Liver (tissue), 9 donors: Measurements from ENCODE around the gene TFPI. TPM values are rescaled to one million over a fixed set of nuclear protein-coding genes. Genes with fewer than 3 reads are reported as not detected.

Experiments used
- DNase-seq: peaks from one replicate; pipeline ENCODE4 v3.0.0-alpha.2; 2017; ENCODE audit warnings: low spot score
- H3K27ac ChIP-seq, 2 donors: one replicate each; pipeline ENCODE4 v1.7.0; 2013; ENCODE audit warnings: inconsistent platforms in 2 of 2, low read length in 2 of 2, control low read depth in 1 of 2, low read depth in 1 of 2, mild to moderate bottlenecking in 1 of 2
- H3K27me3 ChIP-seq, 4 donors: one replicate each; pipeline versions ENCODE4 v1.6.1 to v1.7.0; 2013; ENCODE audit warnings: low read length in 3 of 4, inconsistent platforms in 1 of 4, mild to moderate bottlenecking in 1 of 4, moderate library complexity in 1 of 4; ENCODE audit not compliant: control insufficient read depth in 4 of 4, insufficient read depth in 4 of 4
- H3K36me3 ChIP-seq, 4 donors: one replicate each; pipeline versions ENCODE4 v1.6.1 to v1.7.0; 2013; ENCODE audit warnings: low read length in 3 of 4, mild to moderate bottlenecking in 3 of 4, low read depth in 1 of 4, moderate library complexity in 1 of 4; ENCODE audit not compliant: control insufficient read depth in 4 of 4, insufficient read depth in 3 of 4
- H3K4me1 ChIP-seq, 4 donors: one replicate each; pipeline versions ENCODE4 v1.6.1 to v1.7.0; 2013; ENCODE audit warnings: low read length in 3 of 4, mild to moderate bottlenecking in 3 of 4, moderate library complexity in 1 of 4; ENCODE audit not compliant: control insufficient read depth in 4 of 4, insufficient read depth in 4 of 4
- H3K4me3 ChIP-seq, 3 donors: one replicate each; pipeline versions ENCODE4 v1.6.1 to v1.7.0; 2013; ENCODE audit warnings: low read length in 3 of 3, control low read depth in 1 of 3, low read depth in 1 of 3, mild to moderate bottlenecking in 1 of 3
- H3K9ac ChIP-seq, 2 donors: one replicate each; pipeline ENCODE4 v1.7.0; 2013; ENCODE audit warnings: low read length in 2 of 2, mild to moderate bottlenecking in 2 of 2, moderate library complexity in 2 of 2, control low read depth in 1 of 2, low read depth in 1 of 2
- H3K9me3 ChIP-seq, 4 donors: one replicate each; pipeline versions ENCODE4 v1.6.1 to v1.7.0; 2013; ENCODE audit warnings: low read length in 3 of 4; ENCODE audit not compliant: control insufficient read depth in 4 of 4
- CTCF ChIP-seq: fragments of 150-350 bp; IDR thresholded peaks from 2 replicates; pipeline ENCODE4 v1.5.1; 2017; ENCODE audit warnings: improper control_type of control experiment, low read depth, low read length; ENCODE audit not compliant: missing input control
- FOXA1 ChIP-seq: IDR thresholded peaks from 2 replicates; pipeline ENCODE4 v1.6.1; 2016; ENCODE audit warnings: antibody characterized with exemption
- FOXA2 ChIP-seq: IDR thresholded peaks from 2 replicates; pipeline ENCODE4 v1.6.1; 2016; ENCODE audit warnings: antibody characterized with exemption
- GABPA ChIP-seq, 2 donors: IDR thresholded peaks in 1 of 2; conservative IDR thresholded peaks in 1 of 2; 2 replicates each; pipeline ENCODE4 v1.6.1; 2016; ENCODE audit warnings: antibody characterized with exemption in 2 of 2, mild to moderate bottlenecking in 1 of 2, moderate library complexity in 1 of 2
- HNF4A ChIP-seq, 2 donors: conservative IDR thresholded peaks; 2 replicates each; pipeline ENCODE4 v1.6.1; 2016; ENCODE audit warnings: antibody characterized with exemption in 2 of 2, mild to moderate bottlenecking in 2 of 2
- HNF4G ChIP-seq: IDR thresholded peaks from 2 replicates; pipeline ENCODE4 v1.6.1; 2016; ENCODE audit warnings: antibody characterized with exemption
- JUND ChIP-seq, 2 donors: IDR thresholded peaks; 2 replicates each; pipeline ENCODE4 v1.6.1; 2016; ENCODE audit warnings: antibody characterized with exemption in 2 of 2
- MAX ChIP-seq: IDR thresholded peaks from 2 replicates; pipeline ENCODE4 v1.6.1; 2016; ENCODE audit warnings: antibody characterized with exemption
- RAD21 ChIP-seq, 2 donors: IDR thresholded peaks; 2 replicates each; pipeline ENCODE4 v1.6.1; 2016; ENCODE audit warnings: antibody characterized with exemption in 2 of 2, mild to moderate bottlenecking in 2 of 2
- REST ChIP-seq: IDR thresholded peaks from 2 replicates; pipeline ENCODE4 v1.6.1; 2016; ENCODE audit warnings: antibody characterized with exemption, mild to moderate bottlenecking
- RXRA ChIP-seq, 2 donors: IDR thresholded peaks; 2 replicates each; pipeline ENCODE4 v1.6.1; 2017 to 2018; ENCODE audit warnings: antibody characterized with exemption in 2 of 2, mild to moderate bottlenecking in 1 of 2
- YY1 ChIP-seq: IDR thresholded peaks from 2 replicates; pipeline ENCODE4 v1.6.1; 2016; ENCODE audit warnings: antibody characterized with exemption, mild to moderate bottlenecking
- WGBS: extraction: QIAGEN DNeasy Blood & Tissue Kit; methylation state at CpG from one replicate; pipeline ENCODE4 v1.1.7; 2013; 5-methylcytosine and 5-hydroxymethylcytosine counted together
- polyA plus RNA-seq, 2 donors: library from polyadenylated mRNA; stranded (reverse) in 1 of 2; unstranded in 1 of 2; fragments of 200-250 nt in 1 of 2; fragments of >200 nt in 1 of 2; fragmentation: Nextera tagmentation in 1 of 2; extraction: Ambion mirVana in 1 of 2; gene quantifications; one replicate each; pipeline versions ENCODE4 v1.2.1 to v1.2.3, GENCODE V29; 2013 to 2015
- total RNA-seq, 2 donors: library from RNA; depleted of rRNA; stranded (reverse); fragments of >200 nt; gene quantifications; one replicate each; pipeline ENCODE4 v1.2.3, GENCODE V29; 2014
- donor health status: healthy.
- donor health status: healthy.
- donor health status: healthy.
- donor health status: healthy.
- donor health status: healthy.

Gene TFPI
- total and polyA plus RNA-seq, 4 donors, result 55.8 to 211 (median 130) TPM

- no peaks in the 10 kb centered on the region for H3K4me1 ChIP-seq
- no peaks in the 10 kb centered on the region for H3K9me3 ChIP-seq
- H3K36me3 ChIP-seq, result peaks cover 0 to 33% (median 26%) of the 10 kb centered on the region in 4 donors
- no peak overlapping the region for H3K27ac ChIP-seq
- no peaks in the 10 kb centered on the region for H3K27me3 ChIP-seq
- TF ChIP-seq RAD21 (IDR thresholded peaks at IDR 0.05), result no peak
- no peak for TF ChIP-seq REST
- TF ChIP-seq HNF4G, result no peak
- no peak for TF ChIP-seq MAX
- TF ChIP-seq RXRA (IDR thresholded peaks at IDR 0.05), result no peak
- TF ChIP-seq GABPA (IDR thresholded peaks at IDR 0.05 in 1 of 2, conservative IDR thresholded peaks at IDR 0.05 in 1 of 2), result no peak
- TF ChIP-seq CTCF, result no peak
- WGBS, result 97% methylated on average over 5 of the region's 5 CpGs
- no peak overlapping the region for H3K9ac ChIP-seq
- H3K4me3 ChIP-seq, result no peak overlapping the region
- DNase-seq, result no peak
Measured at GRCh38 chr2:187493180-187493579, 61.1 kb downstream of the TFPI start.

- no peak overlapping the region for H3K27ac ChIP-seq
- peaks cover 0 to 19% (median 8%) of the 10 kb centered on the region in 4 donors for H3K36me3 ChIP-seq
- TF ChIP-seq REST (no peak), CTCF (no peak), FOXA1 (no peak), YY1 (no peak), FOXA2 (no peak), HNF4A (conservative IDR thresholded peaks at IDR 0.05) (no peak), JUND (IDR thresholded peaks at IDR 0.05) (no peak)
- no peak for DNase-seq
- H3K27me3 ChIP-seq, result no peaks in the 10 kb centered on the region
- no peak overlapping the region for H3K9ac ChIP-seq
- peaks cover 0 to 4% (median 4%) of the 10 kb centered on the region in 4 donors for H3K4me1 ChIP-seq
- H3K9me3 ChIP-seq, result no peaks in the 10 kb centered on the region
- H3K4me3 ChIP-seq, result no peak overlapping the region
Measured at GRCh38 chr2:187486241-187486640, 68.0 kb downstream of the TFPI start.
